ENCODE results near the gene SPACA9.

- TF ChIP-seq CTCF (IDR thresholded peaks at IDR 0.05; ENCODE audit: low read depth, low read length) (no peak), EZH2phosphoT487 (IDR thresholded peaks at IDR 0.05; ENCODE audit: low read depth) (no peak)
Measured at GRCh38 chr9:132834343-132834742, 44.4 kb upstream of the SPACA9 start.

Measured in OCI-LY3 (cell line).